ENCODE measurements around the gene MAB21L4. TPM values are rescaled to one million over a fixed set of nuclear protein-coding genes. Genes with fewer than 3 reads are reported as not detected.

Gene MAB21L4
- total RNA-seq, 1 donor from 2014 or later = not detected

GRCh38 chr2:240925568-240926515 lies 29.9 kb upstream of the MAB21L4 start:
- DNase-seq (ENCODE audit: low spot score) = peak; percentile 86

- DNase-seq (ENCODE audit: low spot score) = peak; percentile 64
Measured at GRCh38 chr2:240925191-240925567, 29.2 kb upstream of the MAB21L4 start.

- peak; percentile 86 for DNase-seq (ENCODE audit: low spot score)
Measured at GRCh38 chr2:240922982-240923537, 27.1 kb upstream of the MAB21L4 start.

GRCh38 chr2:240922245-240922981 lies 26.5 kb upstream of the MAB21L4 start:
- peak; percentile 86 for DNase-seq (ENCODE audit: low spot score)

GRCh38 chr2:240921995-240922244 lies 26.0 kb upstream of the MAB21L4 start:
- DNase-seq (ENCODE audit: low spot score) = peak; percentile 78

- DNase-seq (ENCODE audit: low spot score) = peak; percentile 89
Measured at GRCh38 chr2:240921311-240921994, 25.5 kb upstream of the MAB21L4 start.

GRCh38 chr2:240920783-240921231 lies 24.9 kb upstream of the MAB21L4 start:
- peak; percentile 87 for DNase-seq (ENCODE audit: low spot score)

GRCh38 chr2:240919786-240920782 lies 24.1 kb upstream of the MAB21L4 start:
- peak; percentile 87 for DNase-seq (ENCODE audit: low spot score)

GRCh38 chr2:240919161-240919781 lies 23.3 kb upstream of the MAB21L4 start:
- DNase-seq (ENCODE audit: low spot score) = peak; percentile 73

- peak; percentile 80 for DNase-seq (ENCODE audit: low spot score)
Measured at GRCh38 chr2:240918258-240919091, 22.5 kb upstream of the MAB21L4 start.

- peak; percentile 89 for DNase-seq (ENCODE audit: low spot score)
Measured at GRCh38 chr2:240917684-240918257, 21.8 kb upstream of the MAB21L4 start.

GRCh38 chr2:240917009-240917683 lies 21.2 kb upstream of the MAB21L4 start:
- DNase-seq (ENCODE audit: low spot score) = peak; percentile 89

- peak; percentile 92 for DNase-seq (ENCODE audit: low spot score)
Measured at GRCh38 chr2:240916571-240917008, 20.6 kb upstream of the MAB21L4 start.

GRCh38 chr2:240915526-240916341 lies 19.8 kb upstream of the MAB21L4 start:
- no peak for DNase-seq (ENCODE audit: low spot score)

- DNase-seq (ENCODE audit: low spot score) = no peak
Measured at GRCh38 chr2:240914645-240915525, 18.9 kb upstream of the MAB21L4 start.
